ENCODE data around the gene RASGRF1.

RASGRF1 gene

GRCh38 chr15:79099692-79100091 is 9.1 kb upstream of the RASGRF1 start:
- DNase-seq (ENCODE audit: low read depth): peak; percentile 19
- H3K4me3 ChIP-seq (ENCODE audit: low read length): no peak overlapping the region
- TF ChIP-seq, protein P1, sequence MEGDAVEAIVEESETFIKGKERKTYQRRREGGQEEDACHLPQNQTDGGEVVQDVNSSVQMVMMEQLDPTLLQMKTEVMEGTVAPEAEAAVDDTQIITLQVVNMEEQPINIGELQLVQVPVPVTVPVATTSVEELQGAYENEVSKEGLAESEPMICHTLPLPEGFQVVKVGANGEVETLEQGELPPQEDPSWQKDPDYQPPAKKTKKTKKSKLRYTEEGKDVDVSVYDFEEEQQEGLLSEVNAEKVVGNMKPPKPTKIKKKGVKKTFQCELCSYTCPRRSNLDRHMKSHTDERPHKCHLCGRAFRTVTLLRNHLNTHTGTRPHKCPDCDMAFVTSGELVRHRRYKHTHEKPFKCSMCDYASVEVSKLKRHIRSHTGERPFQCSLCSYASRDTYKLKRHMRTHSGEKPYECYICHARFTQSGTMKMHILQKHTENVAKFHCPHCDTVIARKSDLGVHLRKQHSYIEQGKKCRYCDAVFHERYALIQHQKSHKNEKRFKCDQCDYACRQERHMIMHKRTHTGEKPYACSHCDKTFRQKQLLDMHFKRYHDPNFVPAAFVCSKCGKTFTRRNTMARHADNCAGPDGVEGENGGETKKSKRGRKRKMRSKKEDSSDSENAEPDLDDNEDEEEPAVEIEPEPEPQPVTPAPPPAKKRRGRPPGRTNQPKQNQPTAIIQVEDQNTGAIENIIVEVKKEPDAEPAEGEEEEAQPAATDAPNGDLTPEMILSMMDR (IDR thresholded peaks at IDR 0.05; ENCODE audit: insufficient read depth, low read depth, low read length, missing control alignments): no peak

DNA sequence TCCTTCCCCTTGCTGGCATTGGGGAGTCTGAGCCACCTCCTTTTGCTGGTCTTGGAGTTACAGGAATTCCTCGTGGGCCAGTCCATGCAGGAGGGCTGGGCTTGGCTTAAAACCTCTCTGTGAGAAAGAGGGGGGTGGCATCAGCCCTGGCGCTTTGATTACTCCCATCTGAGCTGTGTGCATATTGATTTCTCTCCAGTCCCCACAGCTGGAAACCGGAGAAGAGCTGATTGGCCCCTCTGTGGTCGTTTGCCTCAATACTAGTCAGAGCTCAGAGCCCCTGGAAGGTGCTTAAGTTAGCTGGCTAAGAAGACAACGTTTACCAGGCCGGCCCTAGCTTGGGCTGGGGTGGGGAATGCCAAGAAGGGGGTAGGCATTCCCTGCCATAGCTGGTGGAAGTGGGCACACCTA is 4.0 kb upstream of the RASGRF1 start:
- H3K4me3 ChIP-seq (ENCODE audit: low read length): no peak overlapping the region
- no peak for DNase-seq (ENCODE audit: low read depth)
- TF ChIP-seq, protein P1 (IDR thresholded peaks at IDR 0.05; ENCODE audit: insufficient read depth, low read depth, low read length, missing control alignments): no peak

GRCh38 chr15:79093352-79093935 is 2.9 kb upstream of the RASGRF1 start:
- no peak for DNase-seq (ENCODE audit: low read depth)
- TF ChIP-seq, protein P1 (IDR thresholded peaks at IDR 0.05; ENCODE audit: insufficient read depth, low read depth, low read length, missing control alignments): no peak
- no peak overlapping the region for H3K4me3 ChIP-seq (ENCODE audit: low read length)

DNA sequence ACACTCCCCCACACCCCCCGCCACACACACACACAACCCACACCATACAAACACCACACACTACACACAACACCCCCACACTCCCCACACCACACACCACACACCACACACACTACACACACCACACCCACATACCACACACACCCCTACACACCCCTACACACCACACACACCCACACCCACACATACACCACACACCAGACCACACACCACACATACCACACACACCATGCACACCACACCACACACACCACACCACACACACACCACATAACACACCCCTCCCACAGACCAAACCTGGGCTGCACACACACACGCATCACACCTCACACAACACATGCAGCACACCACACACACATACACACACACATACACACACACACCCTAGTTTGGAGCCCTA is 1.8 kb upstream of the RASGRF1 start:
- DNase-seq (ENCODE audit: low read depth): no peak

DNA sequence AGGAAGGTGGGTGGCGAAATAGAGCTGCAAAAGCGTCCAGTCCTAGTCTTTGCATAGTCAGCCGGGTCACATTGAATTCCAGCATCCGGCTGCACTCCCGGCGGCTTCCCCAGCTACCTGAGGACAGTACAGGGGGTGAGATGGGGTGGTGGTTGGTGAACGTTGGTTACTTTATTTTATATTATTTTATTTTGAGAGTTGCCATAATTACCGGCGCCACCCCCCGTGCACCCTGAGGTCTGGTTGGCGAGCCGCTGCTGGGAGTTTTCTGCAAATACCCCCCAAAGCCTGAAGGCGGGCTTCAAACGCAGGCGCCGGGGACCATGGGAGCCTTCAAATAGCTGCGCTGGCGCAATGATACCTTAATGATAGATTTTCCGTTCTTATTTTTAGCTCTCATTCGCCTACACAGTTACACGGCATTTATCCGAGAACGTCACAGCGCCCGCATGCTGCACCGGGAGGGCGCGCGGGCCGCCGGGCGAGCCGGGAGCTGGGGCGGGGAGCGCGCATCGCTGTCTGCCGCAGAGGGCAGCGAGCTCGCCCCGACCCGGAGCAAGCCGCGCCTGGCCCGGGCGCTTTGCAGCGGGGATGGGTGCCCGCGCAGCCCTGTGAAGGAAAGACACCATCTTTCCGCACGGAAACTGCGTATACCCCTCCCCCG is 756 bp upstream of the RASGRF1 start:
- peak; percentile 16 for DNase-seq (ENCODE audit: low read depth)
- H3K4me3 ChIP-seq (ENCODE audit: low read length): no peak overlapping the region
- TF ChIP-seq, protein P1 (IDR thresholded peaks at IDR 0.05; ENCODE audit: insufficient read depth, low read depth, low read length, missing control alignments): no peak

More for the DNA sequence above, 1.8 kb upstream of the RASGRF1 start:
- TF ChIP-seq, protein P1 (IDR thresholded peaks at IDR 0.05; ENCODE audit: insufficient read depth, low read depth, low read length, missing control alignments): no peak
- no peak overlapping the region for H3K4me3 ChIP-seq (ENCODE audit: low read length)

DNA sequence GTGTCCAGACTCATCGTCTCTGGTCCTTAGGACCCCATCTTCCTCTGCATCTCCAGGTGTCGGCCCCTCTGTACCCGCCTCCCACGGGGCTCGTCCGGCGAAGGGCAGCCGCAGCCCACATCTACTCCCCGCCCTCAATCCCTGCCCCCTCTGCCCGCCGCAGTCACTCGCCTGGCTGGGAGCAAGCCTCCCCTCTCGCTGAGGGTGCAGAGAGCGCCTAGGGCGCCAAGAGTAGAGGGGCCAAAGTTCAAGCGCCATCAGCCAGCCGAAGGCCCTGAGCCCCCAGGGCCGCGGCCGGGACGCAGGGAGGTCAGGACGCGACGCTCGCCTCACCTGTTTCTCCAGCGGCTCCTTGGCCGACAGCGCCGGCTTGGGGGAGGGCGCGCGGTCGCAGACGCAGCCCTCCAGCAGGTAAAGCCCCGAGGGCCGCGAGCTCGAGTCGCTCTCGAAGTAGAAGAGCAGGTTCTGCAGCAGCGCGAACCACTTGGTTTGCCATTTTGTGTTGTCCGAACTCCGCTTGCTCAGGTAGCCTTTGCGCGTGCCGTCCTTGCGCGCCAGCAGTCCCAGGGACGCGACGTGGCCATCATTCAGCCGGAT is 592 bp downstream of the RASGRF1 start:
- DNase-seq (ENCODE audit: low read depth): peak; percentile 15
- H3K4me3 ChIP-seq (ENCODE audit: low read length): no peak overlapping the region

More for the DNA sequence above, 592 bp downstream of the RASGRF1 start:
- TF ChIP-seq, protein P1 (IDR thresholded peaks at IDR 0.05; ENCODE audit: insufficient read depth, low read depth, low read length, missing control alignments): no peak

All from epithelial cell of esophagus (primary cell).